ENCODE data around the gene IFT25.

The IFT25 gene

GRCh38 chr1:53871773-53872484 lies 73.6 kb downstream of the IFT25 start:
- H3K9me3 ChIP-seq (ENCODE audit: insufficient read depth, low read depth, low read length), result no peaks in the 10 kb centered on the region
- H3K9ac ChIP-seq (ENCODE audit: low read depth, low read length, poor library complexity, severe bottlenecking), result no peak overlapping the region

More at GRCh38 chr1:53871773-53872484, 73.6 kb downstream of the IFT25 start:
- H3F3A ChIP-seq (ENCODE audit: low read depth), result no peaks in the 10 kb centered on the region
- H3K9me2 ChIP-seq (replicated peaks; ENCODE audit: low read depth, low read length), result no peaks in the 10 kb centered on the region
- no peaks in the 10 kb centered on the region for H4K20me1 ChIP-seq (ENCODE audit: insufficient read depth, low read length, poor library complexity, severe bottlenecking)
- H3K4me2 ChIP-seq (ENCODE audit: low read depth, low read length, poor library complexity, severe bottlenecking), result no peak overlapping the region
- peaks cover 17% of the 10 kb centered on the region; the same call in 1 of the 2 replicates for H3K36me3 ChIP-seq (ENCODE audit: insufficient read depth, low read length)
- no peak overlapping the region for H2AFZ ChIP-seq (ENCODE audit: low read length)
- no peaks in the 10 kb centered on the region for H3K79me2 ChIP-seq (ENCODE audit: insufficient read depth, low read length)
- H3K27me3 ChIP-seq (ENCODE audit: insufficient read depth, low read length, poor library complexity, severe bottlenecking), result no peaks in the 10 kb centered on the region
- H3K4me1 ChIP-seq (ENCODE audit: insufficient read depth, low read length, poor library complexity, severe bottlenecking), result no peaks in the 10 kb centered on the region
- no peak overlapping the region for H3K4me3 ChIP-seq (ENCODE audit: low read length, poor library complexity, severe bottlenecking)
- TF ChIP-seq, protein P1, sequence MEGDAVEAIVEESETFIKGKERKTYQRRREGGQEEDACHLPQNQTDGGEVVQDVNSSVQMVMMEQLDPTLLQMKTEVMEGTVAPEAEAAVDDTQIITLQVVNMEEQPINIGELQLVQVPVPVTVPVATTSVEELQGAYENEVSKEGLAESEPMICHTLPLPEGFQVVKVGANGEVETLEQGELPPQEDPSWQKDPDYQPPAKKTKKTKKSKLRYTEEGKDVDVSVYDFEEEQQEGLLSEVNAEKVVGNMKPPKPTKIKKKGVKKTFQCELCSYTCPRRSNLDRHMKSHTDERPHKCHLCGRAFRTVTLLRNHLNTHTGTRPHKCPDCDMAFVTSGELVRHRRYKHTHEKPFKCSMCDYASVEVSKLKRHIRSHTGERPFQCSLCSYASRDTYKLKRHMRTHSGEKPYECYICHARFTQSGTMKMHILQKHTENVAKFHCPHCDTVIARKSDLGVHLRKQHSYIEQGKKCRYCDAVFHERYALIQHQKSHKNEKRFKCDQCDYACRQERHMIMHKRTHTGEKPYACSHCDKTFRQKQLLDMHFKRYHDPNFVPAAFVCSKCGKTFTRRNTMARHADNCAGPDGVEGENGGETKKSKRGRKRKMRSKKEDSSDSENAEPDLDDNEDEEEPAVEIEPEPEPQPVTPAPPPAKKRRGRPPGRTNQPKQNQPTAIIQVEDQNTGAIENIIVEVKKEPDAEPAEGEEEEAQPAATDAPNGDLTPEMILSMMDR (conservative IDR thresholded peaks at IDR 0.05; ENCODE audit: low read length), result no peak
- TF ChIP-seq EZH2phosphoT487 (IDR thresholded peaks at IDR 0.05; ENCODE audit: borderline replicate concordance), result no peak
